Stromal cell of bone marrow (primary cell): ENCODE measurements around the gene PRKAG2.

Experiments
- DNase-seq: peaks from one replicate; pipeline ENCODE4 v3.0.0-alpha.2; 2012; ENCODE audit warnings: low read depth

Gene PRKAG2

GRCh38 chr7:151817981-151818673, 58.8 kb downstream of the PRKAG2 start:
- no peak for DNase-seq

DNA sequence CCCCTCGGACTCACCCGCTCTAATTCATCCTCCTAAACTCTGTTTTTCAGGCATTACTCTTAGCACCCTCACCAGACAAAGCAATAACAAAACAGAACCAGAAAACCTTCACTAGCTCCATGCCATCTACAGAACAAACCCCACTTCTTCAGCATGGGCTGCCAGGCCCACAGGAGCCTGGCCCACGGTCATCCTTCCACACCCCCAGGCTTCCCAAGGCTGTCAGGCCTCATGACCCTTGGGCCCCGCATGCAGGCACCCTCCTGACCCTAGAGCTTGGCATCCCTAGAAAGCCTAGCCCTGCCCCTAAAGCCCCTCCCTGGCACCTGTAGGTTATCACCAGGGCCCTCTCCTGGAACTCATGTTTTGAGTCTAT, 59.6 kb downstream of the PRKAG2 start:
- no peak for DNase-seq

GRCh38 chr7:151816562-151817314, 60.2 kb downstream of the PRKAG2 start:
- DNase-seq, result no peak

DNA sequence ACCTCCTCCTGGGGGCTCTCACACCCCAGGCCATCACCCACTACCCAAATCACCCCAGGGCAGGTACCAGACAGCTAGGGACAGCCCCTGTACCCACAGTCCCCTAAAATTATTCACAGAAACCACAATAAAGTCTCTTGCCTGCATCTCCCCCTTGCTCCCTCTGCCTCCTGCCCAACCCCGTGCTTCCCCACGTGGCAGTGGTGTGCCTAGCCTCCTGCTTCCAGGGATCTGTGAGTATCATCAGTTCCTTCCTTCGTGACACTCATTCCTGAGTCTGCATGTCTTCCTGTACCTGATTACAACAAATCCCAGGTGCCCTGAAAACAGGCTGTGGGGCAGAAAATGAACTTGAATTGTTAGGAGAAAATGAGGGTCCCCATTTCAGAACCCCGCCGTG, 61.5 kb downstream of the PRKAG2 start:
- no peak for DNase-seq

GRCh38 chr7:151814400-151815009, 62.4 kb downstream of the PRKAG2 start:
- no peak for DNase-seq

DNA sequence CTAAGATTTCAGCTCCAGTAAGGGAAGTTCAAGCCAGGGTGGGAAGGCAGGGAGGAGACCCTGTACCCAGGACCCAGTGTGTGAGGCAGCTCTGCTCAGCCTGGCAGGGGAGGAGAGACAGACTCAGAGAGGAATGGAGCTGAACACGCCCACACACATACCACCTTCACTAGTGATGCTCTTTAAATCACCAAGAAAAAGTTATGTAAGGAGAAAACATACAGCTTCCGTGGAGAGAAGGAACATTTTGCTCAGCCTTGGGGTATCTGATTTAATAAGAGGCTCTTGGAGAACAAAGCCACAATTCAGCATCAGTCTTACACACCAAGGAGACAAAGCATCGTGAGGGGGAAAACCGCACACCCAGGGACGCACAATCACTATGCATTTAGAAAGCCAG, 62.9 kb downstream of the PRKAG2 start:
- no peak for DNase-seq

DNA sequence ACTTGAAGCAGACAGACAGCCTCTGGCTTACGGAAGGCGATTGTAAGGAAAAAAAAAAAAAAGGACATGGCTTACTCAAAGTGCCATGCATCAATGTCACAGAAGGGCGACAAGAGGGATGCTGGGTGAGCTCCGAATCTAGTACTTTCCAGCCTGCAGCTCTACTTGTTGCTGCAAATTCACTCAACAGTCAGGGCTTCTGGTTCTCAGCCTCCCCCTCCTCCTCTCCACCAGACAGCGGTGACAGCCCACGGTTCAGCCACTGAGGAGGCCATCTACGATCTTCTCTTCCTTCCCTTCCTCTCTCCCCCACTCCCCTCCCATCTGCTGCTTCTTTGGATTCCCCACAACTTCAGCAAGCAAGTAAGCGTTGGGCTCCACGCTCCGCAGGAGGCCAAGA, 63.5 kb downstream of the PRKAG2 start:
- no peak for DNase-seq

DNA sequence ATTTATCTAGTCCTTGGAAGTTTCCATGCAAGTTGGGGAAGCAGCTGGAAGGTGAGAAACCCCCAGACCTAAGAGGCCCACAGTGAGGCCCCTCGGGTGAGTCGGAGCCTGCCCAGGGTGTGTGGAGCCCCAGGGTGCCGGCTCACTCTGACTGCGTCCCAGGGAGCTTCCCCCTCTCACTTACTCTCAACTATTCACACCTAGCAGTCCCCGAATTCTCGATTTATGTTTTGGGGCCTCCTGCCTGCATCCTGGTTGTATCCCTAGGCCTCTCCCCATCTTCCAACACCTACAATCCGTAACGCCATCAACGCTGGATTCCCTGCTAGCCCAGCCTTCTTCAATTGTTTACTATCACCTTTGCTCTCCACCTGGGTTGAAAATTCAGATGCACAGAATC, 63.9 kb downstream of the PRKAG2 start:
- no peak for DNase-seq

GRCh38 chr7:151810441-151811232, 66.3 kb downstream of the PRKAG2 start:
- DNase-seq, result no peak

DNA sequence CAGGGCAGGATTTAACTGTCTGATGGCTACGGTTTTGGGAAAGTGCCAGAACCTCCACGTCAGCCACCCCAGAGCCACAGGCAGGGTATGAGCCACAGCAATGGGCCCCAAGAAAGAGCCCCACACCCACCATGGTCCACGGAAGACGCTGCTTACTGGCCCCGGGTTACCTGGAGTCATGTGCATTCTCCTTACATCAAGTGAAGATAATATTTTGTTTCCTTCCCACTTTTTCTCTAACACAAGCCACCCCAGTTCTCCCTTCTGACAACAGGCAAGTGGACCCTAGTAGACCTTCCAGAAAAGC, 67.1 kb downstream of the PRKAG2 start:
- no peak for DNase-seq

DNA sequence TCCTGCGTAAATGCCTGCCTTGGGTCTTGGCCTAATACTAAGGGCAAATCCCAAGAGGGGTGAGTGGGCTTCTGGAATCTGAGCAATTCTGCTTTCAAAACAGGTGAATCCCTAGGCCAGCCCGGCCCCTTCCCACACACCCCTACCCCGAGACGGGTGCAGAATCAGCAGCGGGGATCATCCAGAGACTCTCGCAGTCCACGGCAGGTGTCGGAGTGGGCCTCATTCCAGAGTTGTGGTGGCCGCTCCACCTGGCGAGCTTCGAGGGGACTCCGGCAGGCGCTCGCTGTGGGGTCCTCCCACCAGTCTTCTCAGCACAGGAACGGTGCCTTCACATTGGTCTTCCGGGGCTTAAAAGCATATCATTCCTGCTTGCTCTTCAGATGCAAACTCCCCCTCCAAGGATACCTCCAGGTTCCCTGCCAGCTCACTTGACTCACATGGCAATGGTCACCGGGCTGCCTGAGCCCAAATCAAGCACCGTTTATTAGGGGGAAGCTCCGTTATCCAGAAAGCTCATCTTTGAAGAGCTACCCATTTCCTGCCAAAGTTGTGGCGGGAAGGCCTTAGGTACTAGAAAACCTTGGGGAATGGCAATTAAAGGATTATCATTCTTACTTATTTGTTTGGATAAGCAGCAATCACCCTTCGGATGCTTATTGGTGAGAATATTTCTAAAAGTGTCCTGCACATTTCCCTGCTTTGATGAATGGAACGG, 67.6 kb downstream of the PRKAG2 start:
- no peak for DNase-seq

GRCh38 chr7:151808400-151809145, 68.3 kb downstream of the PRKAG2 start:
- no peak for DNase-seq

GRCh38 chr7:151807846-151808245, 69.1 kb downstream of the PRKAG2 start:
- DNase-seq, result no peak

GRCh38 chr7:151806952-151807775, 69.8 kb downstream of the PRKAG2 start:
- DNase-seq, result no peak

- no peak for DNase-seq
These were observed 70.7 kb downstream of the PRKAG2 start for GRCh38 chr7:151806204-151806603.

DNA sequence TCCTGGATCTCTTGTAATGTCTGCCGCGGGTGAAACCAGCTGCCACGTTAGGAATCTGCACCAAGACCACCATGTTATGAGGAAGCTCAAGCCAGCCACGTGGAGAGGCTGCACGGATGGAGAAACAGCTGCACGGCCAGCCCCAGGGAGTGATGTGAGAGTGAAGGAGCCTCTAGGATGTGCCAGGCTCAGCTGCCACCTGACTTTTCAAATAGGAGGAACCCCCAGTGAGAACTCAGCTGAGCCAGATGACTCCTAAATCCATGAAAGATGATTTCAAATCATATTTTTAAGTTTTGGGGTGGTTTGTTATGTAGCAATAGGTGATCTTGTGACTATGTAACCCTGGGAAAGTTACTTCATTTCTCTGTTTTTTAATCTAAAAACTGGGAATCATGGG, 71.7 kb downstream of the PRKAG2 start:
- no peak for DNase-seq

DNA sequence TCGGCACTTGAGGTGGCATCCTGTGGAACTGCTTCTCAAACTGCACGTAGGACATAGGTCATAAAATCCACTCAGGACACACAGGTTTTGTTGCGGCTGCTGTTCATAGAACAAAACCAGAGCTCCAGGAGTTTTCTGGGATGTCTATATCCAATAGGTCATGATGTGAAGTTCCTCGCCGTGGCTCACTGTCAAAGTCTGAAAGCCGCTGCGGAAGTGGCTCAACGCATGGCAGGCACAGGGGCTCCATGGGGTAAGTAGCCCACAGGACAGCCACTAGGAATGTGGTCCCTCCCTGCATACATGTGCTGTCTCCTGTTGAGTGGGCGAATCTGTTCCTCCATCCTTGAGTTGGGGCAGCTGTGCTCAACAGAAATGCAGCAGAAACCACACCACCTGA, 72.2 kb downstream of the PRKAG2 start:
- DNase-seq, result no peak

GRCh38 chr7:151803841-151804240, 73.1 kb downstream of the PRKAG2 start:
- DNase-seq, result no peak

DNA sequence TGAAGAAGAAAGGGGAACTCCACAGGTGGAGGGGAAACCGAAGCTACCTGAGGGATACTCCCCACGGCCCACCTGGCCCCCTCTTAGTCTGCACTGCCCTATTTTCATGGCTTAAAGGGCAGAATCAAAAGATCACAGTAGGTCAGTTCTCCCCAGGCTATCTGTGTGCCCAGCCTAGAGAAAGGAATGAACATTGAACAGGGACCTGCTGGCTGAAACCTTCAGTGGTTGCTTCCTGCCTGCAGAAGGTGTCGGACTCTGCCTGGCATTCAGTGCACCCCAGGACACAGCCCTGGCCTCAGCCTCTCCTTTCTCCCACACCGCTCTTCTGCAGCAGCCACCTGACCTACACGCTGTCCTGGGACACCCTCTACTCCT, 74.5 kb downstream of the PRKAG2 start:
- DNase-seq, result no peak

DNA sequence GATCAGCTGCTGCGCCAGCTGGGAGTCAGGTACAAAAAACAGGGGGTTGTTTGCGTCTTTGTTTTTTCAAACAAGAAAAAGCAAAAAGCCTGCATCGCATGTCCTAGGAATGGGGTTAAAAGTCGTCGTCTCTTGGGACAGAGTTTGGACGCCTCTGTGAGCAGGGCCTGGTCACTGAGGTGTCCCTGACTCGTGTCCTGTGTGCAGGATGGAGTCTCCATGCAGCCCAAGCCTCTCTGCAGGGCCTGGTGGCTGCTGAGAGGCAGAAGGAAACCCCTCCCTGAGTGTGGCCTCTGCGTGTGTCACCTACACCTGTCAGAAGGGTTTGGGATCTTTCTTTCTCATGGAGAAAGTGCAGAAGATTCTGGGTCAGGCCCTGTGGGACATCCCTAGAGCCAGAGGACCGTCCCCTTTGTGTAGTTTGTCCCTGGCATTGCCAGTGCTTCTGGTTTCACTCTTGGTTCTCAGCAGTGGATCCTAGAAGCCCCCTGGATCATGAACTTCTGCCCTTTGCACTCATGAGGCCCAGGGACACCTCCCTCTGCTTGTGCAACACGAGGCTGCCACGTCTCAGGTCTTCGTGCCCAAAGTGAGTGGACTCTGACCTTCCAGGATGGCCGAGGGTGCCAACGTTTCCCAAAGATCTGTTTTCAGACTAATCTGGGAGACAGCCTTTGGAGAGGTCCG, 75.0 kb downstream of the PRKAG2 start:
- no peak for DNase-seq
